Coronary artery (tissue), 2 donors: Measurements from ENCODE around the gene HOXA3.

Experiments used
- DNase-seq: peaks from one replicate; pipeline ENCODE4 v3.0.0-alpha.2; 2017; ENCODE audit warnings: low spot score
- H3K27ac ChIP-seq, 2 donors: fragments of 200-600 bp; sonication (generic); one replicate each; pipeline ENCODE4 v1.5.1; 2016 to 2019
- H3K4me3 ChIP-seq: fragments of 200-600 bp; sonication (generic); 2 replicates; pipeline ENCODE4 v1.5.1; 2016; ENCODE audit warnings: mild to moderate bottlenecking, moderate library complexity
- CTCF ChIP-seq: fragments of 200-600 bp; sonication (generic); IDR thresholded peaks from one replicate; pipeline ENCODE4 v1.5.1; 2019; ENCODE audit warnings: antibody characterized with exemption

HOXA3 gene

GRCh38 chr7:27145914-27146412, 6.4 kb downstream of the HOXA3 start:
- TF ChIP-seq CTCF, result no peak
- DNase-seq, result no peak
- no peak overlapping the region for H3K4me3 ChIP-seq
- no peak overlapping the region for H3K27ac ChIP-seq

GRCh38 chr7:27145165-27145913, 7.0 kb downstream of the HOXA3 start:
- peak; percentile 70 for DNase-seq
- peak overlapping the region; percentile 30 for H3K4me3 ChIP-seq
- H3K27ac ChIP-seq, result no peak overlapping the region
- TF ChIP-seq CTCF, result no peak

- no peak for TF ChIP-seq CTCF
- DNase-seq, result peak; percentile 62
- Histone ChIP-seq H3K4me3 (peak overlapping the region; percentile 30), H3K27ac (no peak overlapping the region)
Measured at GRCh38 chr7:27144781-27145164, 7.6 kb downstream of the HOXA3 start.

- peak overlapping the region; percentile 67 for H3K4me3 ChIP-seq
- TF ChIP-seq CTCF, result no peak
- peak; percentile 55 for DNase-seq
- H3K27ac ChIP-seq, result no peak overlapping the region
Measured at GRCh38 chr7:27143950-27144780, 8.2 kb downstream of the HOXA3 start.

GRCh38 chr7:27143023-27143949, 9.1 kb downstream of the HOXA3 start, which contains the start of gene HOXA5:
Gene HOXA5, minus strand, starts transcription at chr7:27143681. Its CDS starts 74 bp downstream, at chr7:27143607.
- H3K27ac ChIP-seq, result peak within 1 kb of the TSS in 1 of 2 donors; percentile 53

More at GRCh38 chr7:27143023-27143949, 9.1 kb downstream of the HOXA3 start, which contains the start of gene HOXA5:
- H3K4me3 ChIP-seq, result peak within 1 kb of the TSS; percentile 67
- TF ChIP-seq CTCF, result no peak
- peak; percentile 62 for DNase-seq
